GM21528 (cell line): ENCODE measurements around the gene PDE7B.

Source experiments
- ATAC-seq: cut with Tn5 transposase; IDR thresholded peaks from one replicate; pipeline ENCODE4 v1.9.1; 2021; ENCODE audit warnings: mild to moderate bottlenecking, moderate library complexity; ENCODE audit not compliant: unreplicated experiment, low FRiP score

The PDE7B gene

GRCh38 chr6:136169394-136170148 is 318.1 kb downstream of the PDE7B start:
- no peak for ATAC-seq

- ATAC-seq, result no peak
These were observed 319.7 kb downstream of the PDE7B start for GRCh38 chr6:136171231-136171630.

GRCh38 chr6:136173519-136174507 is 322.3 kb downstream of the PDE7B start:
- no peak for ATAC-seq

GRCh38 chr6:136174510-136174909 is 323.0 kb downstream of the PDE7B start:
- ATAC-seq, result no peak

GRCh38 chr6:136175873-136176272 is 324.4 kb downstream of the PDE7B start:
- no peak for ATAC-seq

GRCh38 chr6:136178749-136179148 is 327.2 kb downstream of the PDE7B start:
- ATAC-seq, result no peak

- ATAC-seq, result no peak
These were observed 329.4 kb downstream of the PDE7B start for GRCh38 chr6:136180704-136181511.

- ATAC-seq, result no peak
These were observed 330.0 kb downstream of the PDE7B start for GRCh38 chr6:136181512-136181833.

GRCh38 chr6:136181861-136182260 is 330.4 kb downstream of the PDE7B start:
- ATAC-seq, result no peak

- no peak for ATAC-seq
These were observed 333.2 kb downstream of the PDE7B start for GRCh38 chr6:136184738-136185137.

GRCh38 chr6:136186363-136186762 is 334.9 kb downstream of the PDE7B start:
- no peak for ATAC-seq

GRCh38 chr6:136188486-136188885 is 337.0 kb downstream of the PDE7B start:
- no peak for ATAC-seq

GRCh38 chr6:136189104-136189503 is 337.6 kb downstream of the PDE7B start:
- ATAC-seq, result no peak

- no peak for ATAC-seq
These were observed 340.3 kb downstream of the PDE7B start for GRCh38 chr6:136191606-136192312.

GRCh38 chr6:136192902-136193301 is 341.4 kb downstream of the PDE7B start:
- ATAC-seq, result no peak

- ATAC-seq, result no peak
These were observed 350.2 kb downstream of the PDE7B start for GRCh38 chr6:136201732-136202131.

- ATAC-seq, result no peak
These were observed 357.3 kb downstream of the PDE7B start for GRCh38 chr6:136208783-136209182.

GRCh38 chr6:136209496-136209895 is 358.0 kb downstream of the PDE7B start:
- ATAC-seq, result no peak

GRCh38 chr6:136210398-136211165 is 359.1 kb downstream of the PDE7B start:
- ATAC-seq, result no peak
